Naive B cell (primary cell): ENCODE data around the gene KATNBL1. TPM values are rescaled to one million over a fixed set of nuclear protein-coding genes. Genes with fewer than 3 reads are reported as not detected.
"Not testable (repeated sequence)": the region's sequence is repeated elsewhere in the genome, so short reads cannot be mapped to it uniquely, and the experiment has no call there.

Source experiments
- ATAC-seq, 2 donors: fragments of 150-1000 bp; cut with Tn5 transposase; 2 replicates each; pipeline ENCODE4 v1.10.0; 2021; ENCODE audit warnings: low read depth in 2 of 2, mild to moderate bottlenecking in 2 of 2, moderate library complexity in 2 of 2
- DNase-seq: peaks from one replicate; pipeline ENCODE4 v3.0.0; 2022
- H3K27ac Mint-ChIP-seq, 6 donors: one replicate each; pipeline ENCODE4 v1.8.0; 2020 to 2022; ENCODE audit warnings: mild to moderate bottlenecking in 6 of 6, mixed read lengths in 6 of 6, moderate library complexity in 5 of 6, inconsistent platforms in 2 of 6
- H3K27me3 Mint-ChIP-seq, 3 donors: one replicate each; pipeline ENCODE4 v1.8.0; 2021 to 2022; ENCODE audit warnings: mixed read lengths in 3 of 3, mild to moderate bottlenecking in 1 of 3
- H3K36me3 Mint-ChIP-seq, 2 donors: one replicate each; pipeline ENCODE4 v1.8.0; 2020 to 2022; ENCODE audit warnings: mixed read lengths in 2 of 2, inconsistent platforms in 1 of 2, mild to moderate bottlenecking in 1 of 2
- H3K4me1 Mint-ChIP-seq, 3 donors: one replicate each; pipeline ENCODE4 v1.8.0; 2020 to 2022; ENCODE audit warnings: mixed read lengths in 3 of 3, inconsistent platforms in 1 of 3, mild to moderate bottlenecking in 1 of 3, moderate library complexity in 1 of 3
- H3K4me3 Mint-ChIP-seq, 8 donors: one replicate each; pipeline ENCODE4 v1.8.0; 2020 to 2022; ENCODE audit warnings: mild to moderate bottlenecking in 8 of 8, mixed read lengths in 8 of 8, moderate library complexity in 8 of 8, inconsistent platforms in 2 of 8
- H3K9me3 Mint-ChIP-seq, 7 donors: one replicate each; pipeline ENCODE4 v1.8.0; 2020 to 2022; ENCODE audit warnings: mixed read lengths in 7 of 7, mild to moderate bottlenecking in 5 of 7, inconsistent platforms in 2 of 7, moderate library complexity in 1 of 7
- polyA plus RNA-seq, 6 donors: library from polyadenylated mRNA; unstranded; fragments of 300-500 nt; fragmentation: Illumina TruSeq; gene quantifications; one replicate each; pipeline ENCODE4 v1.2.3, GENCODE V29; 2021; ENCODE audit warnings: low read depth in 6 of 6

KATNBL1 gene
- polyA plus RNA-seq, 6 donors from 2014 or later = 30.4 to 67.1 (median 43.0) TPM

DNA sequence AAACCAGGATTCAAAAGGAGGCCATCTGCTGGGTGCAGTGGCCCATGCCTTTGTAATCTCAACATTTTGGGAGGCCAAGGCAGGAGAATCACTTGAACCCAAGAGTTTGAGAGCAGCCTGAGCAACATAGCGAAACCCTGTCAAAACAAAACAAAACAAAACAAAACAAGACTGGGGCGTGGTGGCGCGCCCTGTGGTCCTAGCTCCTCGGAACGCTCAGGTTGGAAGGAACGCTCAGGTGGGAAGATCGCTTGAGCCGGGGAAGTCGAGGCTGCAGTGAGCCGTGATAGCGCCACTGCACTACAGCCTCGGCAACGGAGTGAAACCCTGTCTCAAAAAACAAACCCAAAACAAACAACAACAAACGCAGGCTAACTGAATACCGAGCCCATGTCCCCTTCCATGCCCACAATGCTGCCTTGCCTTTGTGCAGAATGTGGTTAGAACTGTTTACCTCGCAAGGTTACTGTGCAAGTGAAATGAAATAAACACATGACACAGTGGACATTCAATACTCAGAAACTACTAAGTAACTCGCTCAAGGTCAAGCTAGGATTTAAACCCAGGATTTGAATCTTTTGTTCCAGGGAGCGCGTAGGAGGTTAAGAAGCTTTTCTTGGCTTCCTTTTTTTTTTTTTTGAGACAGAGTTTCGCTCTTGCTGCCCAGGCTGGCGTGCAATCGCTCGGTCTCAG, 14.2 kb upstream of the KATNBL1 start:
- Mint-ChIP-seq H3K27ac (peak overlapping the region; percentile 88 to 100 (median 98)), H3K36me3 (peaks cover 6 to 13% of the 10 kb centered on the region in 2 donors), H3K9me3 (peaks cover 0 to 4% (median 0%) of the 10 kb centered on the region in 7 donors), H3K27me3 (no peaks in the 10 kb centered on the region), H3K4me1 (peaks cover 20 to 29% (median 23%) of the 10 kb centered on the region in 3 donors), H3K4me3 (peak overlapping the region; percentile 92 to 99 (median 96))
- DNase-seq (no peak), ATAC-seq (peak; percentile 1 to 2)

DNA sequence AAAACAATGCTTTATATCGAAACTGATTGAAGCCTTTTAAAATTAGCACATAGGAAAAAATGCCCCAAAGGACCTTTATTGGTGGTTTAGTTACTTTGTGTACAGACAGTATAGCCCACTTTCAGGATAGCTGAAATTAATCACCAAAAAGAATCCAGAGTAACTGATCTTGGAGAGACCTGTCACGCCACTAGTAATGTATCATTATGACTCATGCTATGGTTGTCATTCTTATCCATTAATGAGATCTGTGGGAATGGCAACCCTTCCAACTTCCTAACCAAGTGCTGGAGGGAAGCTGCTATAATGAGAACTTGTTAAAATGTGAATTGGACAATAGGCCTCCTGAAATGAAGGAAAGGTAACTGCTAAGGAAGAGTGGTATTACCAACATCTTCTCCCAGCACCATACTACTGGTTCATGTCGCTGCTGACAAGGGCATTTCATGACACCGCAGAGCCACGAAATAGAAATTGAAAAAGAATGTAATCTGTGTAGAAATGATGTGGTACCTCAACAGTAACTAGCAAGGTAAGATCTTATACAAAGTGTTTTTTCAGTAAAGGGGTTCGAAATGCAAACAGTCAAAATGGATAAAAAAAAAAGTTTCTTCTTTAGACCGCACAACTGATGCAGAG, 7.8 kb upstream of the KATNBL1 start:
- H3K36me3 Mint-ChIP-seq = no peaks in the 10 kb centered on the region
- no peaks in the 10 kb centered on the region for H3K4me1 Mint-ChIP-seq
- no peak overlapping the region for H3K27ac Mint-ChIP-seq
- DNase-seq = no peak
- no peaks in the 10 kb centered on the region for H3K9me3 Mint-ChIP-seq
- H3K27me3 Mint-ChIP-seq = peaks cover 0 to 7% (median 0%) of the 10 kb centered on the region in 3 donors
- H3K4me3 Mint-ChIP-seq = no peak overlapping the region
- no peak for ATAC-seq

- Mint-ChIP-seq H3K9me3 (no peaks in the 10 kb centered on the region), H3K27me3 (peaks cover 0 to 8% (median 0%) of the 10 kb centered on the region in 3 donors), H3K4me3 (no peak overlapping the region), H3K4me1 (no peaks in the 10 kb centered on the region), H3K36me3 (no peaks in the 10 kb centered on the region), H3K27ac (no peak overlapping the region)
- no peak for ATAC-seq
- no peak for DNase-seq
Measured at GRCh38 chr15:34216527-34217270, 6.8 kb upstream of the KATNBL1 start.

DNA sequence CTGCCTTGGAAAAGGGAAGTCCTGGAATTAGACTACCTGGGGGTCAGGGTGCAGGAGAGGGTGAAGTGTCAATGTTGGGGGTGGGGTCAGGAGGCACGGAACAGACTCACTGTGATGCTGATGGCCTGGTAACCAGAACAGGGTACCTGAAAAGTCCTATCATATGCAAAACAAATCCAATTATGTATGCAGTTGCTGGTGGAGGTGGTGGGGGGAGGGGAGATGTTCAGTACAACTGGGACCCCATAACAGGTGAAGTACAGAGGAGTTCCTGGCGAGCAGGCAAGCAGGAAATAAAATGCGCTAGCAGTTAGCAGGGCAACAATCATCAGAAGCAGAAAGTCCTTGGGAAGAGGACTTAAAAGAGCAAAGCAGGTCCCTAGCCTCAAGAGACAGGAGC, 4.2 kb upstream of the KATNBL1 start:
- Mint-ChIP-seq H3K9me3 (no peaks in the 10 kb centered on the region), H3K4me1 (peaks cover 0 to 6% (median 3%) of the 10 kb centered on the region in 3 donors), H3K4me3 (no peak overlapping the region), H3K36me3 (no peaks in the 10 kb centered on the region), H3K27me3 (peaks cover 0 to 8% (median 0%) of the 10 kb centered on the region in 3 donors), H3K27ac (no peak overlapping the region)
- no peak for DNase-seq
- no peak for ATAC-seq

DNA sequence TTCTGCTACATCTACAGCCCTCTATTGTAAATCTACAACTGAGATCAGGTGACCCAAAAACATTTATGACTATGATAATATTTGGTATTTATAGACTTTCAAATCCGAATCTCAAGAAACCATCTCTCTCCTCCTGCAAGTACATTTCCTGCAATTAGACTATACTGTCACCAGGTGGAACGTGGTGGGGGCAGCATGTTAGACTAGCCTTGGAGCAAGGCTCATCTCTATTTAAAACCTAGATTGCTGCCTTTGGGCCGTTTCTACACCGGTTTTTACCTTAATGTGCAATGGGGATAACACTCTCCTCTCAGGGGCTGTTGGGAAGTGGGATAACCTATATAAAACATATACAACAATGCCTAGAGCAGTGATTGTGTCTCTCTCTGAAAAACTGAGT, 3.8 kb upstream of the KATNBL1 start:
- no peak for DNase-seq
- H3K4me1 Mint-ChIP-seq = peaks cover 2 to 10% (median 5%) of the 10 kb centered on the region in 3 donors
- no peak overlapping the region for H3K27ac Mint-ChIP-seq
- H3K27me3 Mint-ChIP-seq = peaks cover 0 to 8% (median 0%) of the 10 kb centered on the region in 3 donors
- no peak for ATAC-seq
- no peak overlapping the region for H3K4me3 Mint-ChIP-seq
- no peaks in the 10 kb centered on the region for H3K36me3 Mint-ChIP-seq
- H3K9me3 Mint-ChIP-seq = no peaks in the 10 kb centered on the region

- Mint-ChIP-seq H3K27me3 (no peaks in the 10 kb centered on the region), H3K4me3 (peak overlapping the region in 1 of 8 donors; percentile 24), H3K9me3 (no peaks in the 10 kb centered on the region), H3K4me1 (peaks cover 19 to 30% (median 29%) of the 10 kb centered on the region in 3 donors), H3K27ac (peak overlapping the region in 1 of 6 donors; percentile 47), H3K36me3 (no peaks in the 10 kb centered on the region)
- no peak for DNase-seq
- ATAC-seq = no peak
Measured at GRCh38 chr15:34206011-34206410, 3.9 kb downstream of the KATNBL1 start.

DNA sequence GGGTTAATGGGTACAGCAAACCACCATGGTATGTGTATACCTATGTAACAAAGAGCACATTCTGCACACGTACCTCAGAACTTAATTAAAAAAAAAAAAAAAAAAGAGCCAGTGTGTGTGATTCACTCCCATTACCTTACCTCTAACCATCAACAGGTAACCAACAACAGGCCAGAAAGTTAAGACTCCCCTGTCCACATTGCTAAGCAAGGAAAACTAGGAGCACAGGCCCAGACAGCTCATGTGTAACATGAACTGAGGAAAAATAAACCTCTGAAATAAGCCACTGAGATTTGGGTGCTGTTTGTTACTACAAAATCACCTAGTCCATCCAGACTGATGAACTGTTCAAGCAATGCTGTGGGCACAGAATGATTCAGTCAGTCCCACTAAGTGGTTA, 6.0 kb downstream of the KATNBL1 start:
- DNase-seq = no peak
- Mint-ChIP-seq H3K27ac (no peak overlapping the region), H3K4me3 (no peak overlapping the region), H3K36me3 (no peaks in the 10 kb centered on the region), H3K9me3 (no peaks in the 10 kb centered on the region), H3K27me3 (no peaks in the 10 kb centered on the region), H3K4me1 (peaks cover 16 to 29% (median 22%) of the 10 kb centered on the region in 3 donors)
- ATAC-seq = no peak

- H3K4me3 Mint-ChIP-seq = no peak overlapping the region
- H3K27me3 Mint-ChIP-seq = no peaks in the 10 kb centered on the region
- peak overlapping the region in 2 of 6 donors; percentile 9 to 10 for H3K27ac Mint-ChIP-seq
Measured at GRCh38 chr15:34203305-34203704, 6.6 kb downstream of the KATNBL1 start.

GRCh38 chr15:34193272-34193671, 16.6 kb downstream of the KATNBL1 start:
- H3K4me3 Mint-ChIP-seq, H3K36me3 Mint-ChIP-seq, H3K27me3 Mint-ChIP-seq, H3K9me3 Mint-ChIP-seq, DNase-seq, H3K27ac Mint-ChIP-seq, ATAC-seq: not testable (repeated sequence)
- peaks cover 11 to 30% (median 29%) of the 10 kb centered on the region in 3 donors for H3K4me1 Mint-ChIP-seq

More at GRCh38 chr15:34203305-34203704, 6.6 kb downstream of the KATNBL1 start:
- ATAC-seq (no peak), DNase-seq (no peak)
- no peaks in the 10 kb centered on the region for H3K36me3 Mint-ChIP-seq
- H3K9me3 Mint-ChIP-seq = no peaks in the 10 kb centered on the region
- peaks cover 12 to 23% (median 19%) of the 10 kb centered on the region in 3 donors for H3K4me1 Mint-ChIP-seq

DNA sequence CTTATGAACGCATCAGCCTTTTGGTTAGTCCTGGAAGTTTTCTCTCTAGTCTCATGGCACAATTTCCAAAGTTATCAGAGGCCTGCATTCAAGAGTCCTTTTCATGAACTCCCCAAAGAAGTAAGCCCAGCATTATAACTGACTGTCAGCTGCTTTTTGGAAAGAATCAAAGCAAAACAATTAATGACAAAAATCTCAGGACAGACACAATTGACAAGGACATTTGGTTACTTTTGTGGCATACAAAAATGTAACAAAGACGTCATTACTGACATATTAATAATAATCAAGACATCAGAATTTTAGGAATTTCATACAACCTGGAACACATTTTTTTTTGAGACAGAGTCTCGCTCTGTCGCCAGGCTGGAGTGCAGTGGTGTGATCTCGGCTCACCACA, 21.2 kb downstream of the KATNBL1 start:
- Mint-ChIP-seq H3K27me3 (no peaks in the 10 kb centered on the region), H3K4me1 (peaks cover 26 to 36% (median 33%) of the 10 kb centered on the region in 3 donors), H3K4me3 (peak overlapping the region in 1 of 8 donors; percentile 15), H3K9me3 (no peaks in the 10 kb centered on the region), H3K27ac (peak overlapping the region in 4 of 6 donors; percentile 9 to 51 (median 28)), H3K36me3 (peaks cover 8 to 11% of the 10 kb centered on the region in 2 donors)
- no peak for ATAC-seq
- no peak for DNase-seq

- H3K27me3 Mint-ChIP-seq = no peaks in the 10 kb centered on the region
- no peak overlapping the region for H3K4me3 Mint-ChIP-seq
- peaks cover 30 to 36% (median 31%) of the 10 kb centered on the region in 3 donors for H3K4me1 Mint-ChIP-seq
- H3K9me3 Mint-ChIP-seq = no peaks in the 10 kb centered on the region
- DNase-seq (no peak), ATAC-seq (no peak)
- peak overlapping the region in 1 of 6 donors; percentile 89 for H3K27ac Mint-ChIP-seq
- peaks cover 11 to 12% of the 10 kb centered on the region in 2 donors for H3K36me3 Mint-ChIP-seq
Measured at GRCh38 chr15:34185666-34186065, 24.2 kb downstream of the KATNBL1 start.

GRCh38 chr15:34182942-34183341, 27.0 kb downstream of the KATNBL1 start:
- H3K27me3 Mint-ChIP-seq = no peaks in the 10 kb centered on the region
- H3K27ac Mint-ChIP-seq = no peak overlapping the region
- no peak overlapping the region for H3K4me3 Mint-ChIP-seq
- peaks cover 11 to 14% of the 10 kb centered on the region in 2 donors for H3K36me3 Mint-ChIP-seq
- no peak for ATAC-seq
- no peaks in the 10 kb centered on the region for H3K9me3 Mint-ChIP-seq
- peaks cover 18 to 37% (median 30%) of the 10 kb centered on the region in 3 donors for H3K4me1 Mint-ChIP-seq
- DNase-seq = no peak

DNA sequence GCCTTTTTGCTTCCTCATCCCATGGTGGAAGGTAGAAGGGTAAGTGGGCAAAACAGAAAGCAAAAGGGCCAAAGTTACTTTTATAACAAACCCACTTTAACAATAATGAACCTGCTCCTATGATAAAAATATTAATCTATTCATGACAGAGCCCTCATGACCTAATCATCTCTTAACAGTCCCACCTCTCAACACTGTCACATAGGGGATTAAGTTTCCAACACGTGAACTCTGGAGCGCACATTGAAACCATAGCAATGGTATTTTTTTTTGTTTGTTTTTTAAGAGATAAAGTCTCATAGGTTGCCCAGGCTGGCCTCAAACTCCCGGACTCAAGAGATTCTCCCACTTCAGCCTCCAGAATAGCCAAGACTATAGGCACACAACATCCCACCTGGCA, 30.7 kb downstream of the KATNBL1 start:
- ATAC-seq = no peak
- peaks cover 4 to 18% of the 10 kb centered on the region in 2 donors for H3K36me3 Mint-ChIP-seq
- no peaks in the 10 kb centered on the region for H3K27me3 Mint-ChIP-seq
- H3K4me3 Mint-ChIP-seq = no peak overlapping the region
- H3K4me1 Mint-ChIP-seq = peaks cover 8 to 20% (median 16%) of the 10 kb centered on the region in 3 donors
- H3K9me3 Mint-ChIP-seq = peaks cover 2 to 9% (median 4%) of the 10 kb centered on the region in 7 donors
- DNase-seq = no peak
- peak overlapping the region in 3 of 6 donors; percentile 28 to 68 (median 32) for H3K27ac Mint-ChIP-seq
